HuH-7.5 (cell line): ENCODE measurements around the gene INHBB.

Experiments used
- DNase-seq: peaks from one replicate; pipeline ENCODE4 v3.0.0; 2011; ENCODE audit warnings: low spot score

INHBB gene

DNA sequence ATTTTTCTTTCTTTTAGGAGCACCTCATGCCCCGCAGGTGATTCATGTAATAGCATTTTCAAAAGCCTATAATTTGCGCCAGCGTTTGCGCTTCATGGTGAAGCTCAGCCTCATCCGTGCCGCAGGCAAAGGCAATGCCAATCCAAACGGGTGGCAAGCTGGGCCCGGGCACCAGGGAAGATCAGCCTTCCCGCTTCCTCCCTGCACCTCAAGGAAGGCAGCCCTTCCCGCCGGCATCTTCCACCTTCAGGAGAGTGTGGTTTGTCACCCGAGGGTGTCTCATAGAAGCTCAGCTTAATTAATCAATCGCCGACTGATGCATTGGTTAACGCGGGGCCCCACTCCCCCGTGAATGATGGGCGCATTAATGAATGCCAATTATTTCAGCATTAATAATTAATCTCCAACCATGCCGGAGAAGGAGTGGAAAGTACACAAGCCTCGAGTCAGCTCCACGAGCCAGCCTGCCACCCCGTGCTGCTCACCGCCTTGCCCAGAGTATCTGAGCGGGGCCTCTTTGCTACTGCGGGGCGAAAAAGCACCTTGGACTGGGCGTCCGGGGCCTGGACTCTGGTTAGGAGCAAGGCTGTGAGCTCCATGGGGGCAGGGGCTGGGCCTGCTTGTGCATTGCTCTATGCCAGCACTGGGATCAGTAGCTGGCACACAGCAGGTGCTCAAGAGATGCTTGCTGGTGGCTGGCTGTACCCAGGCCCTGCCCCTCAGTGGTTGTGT lies 13.0 kb downstream of the INHBB start:
- DNase-seq: no peak

- DNase-seq: no peak
These were observed 14.4 kb downstream of the INHBB start for GRCh38 chr2:120360307-120360855.

DNA sequence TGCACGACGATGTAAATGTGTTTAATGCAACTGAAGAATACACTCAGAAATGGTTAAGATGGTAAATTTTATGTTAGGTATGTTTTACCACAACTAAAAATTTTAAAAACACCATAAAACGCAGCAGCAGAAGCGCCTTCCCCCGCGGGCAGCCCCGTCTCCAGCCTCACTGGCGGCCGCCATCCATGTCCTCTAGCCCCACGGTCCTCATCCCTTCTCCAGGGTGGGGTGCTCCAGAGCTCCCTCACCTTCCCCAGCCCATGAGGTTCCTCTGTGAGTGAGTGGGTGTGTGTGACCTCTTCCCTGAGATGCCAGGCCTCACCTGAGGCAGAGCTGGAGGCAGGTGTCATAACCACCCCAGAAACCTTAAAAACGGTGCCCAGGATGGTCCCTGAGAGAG lies 17.0 kb downstream of the INHBB start:
- DNase-seq: no peak

DNA sequence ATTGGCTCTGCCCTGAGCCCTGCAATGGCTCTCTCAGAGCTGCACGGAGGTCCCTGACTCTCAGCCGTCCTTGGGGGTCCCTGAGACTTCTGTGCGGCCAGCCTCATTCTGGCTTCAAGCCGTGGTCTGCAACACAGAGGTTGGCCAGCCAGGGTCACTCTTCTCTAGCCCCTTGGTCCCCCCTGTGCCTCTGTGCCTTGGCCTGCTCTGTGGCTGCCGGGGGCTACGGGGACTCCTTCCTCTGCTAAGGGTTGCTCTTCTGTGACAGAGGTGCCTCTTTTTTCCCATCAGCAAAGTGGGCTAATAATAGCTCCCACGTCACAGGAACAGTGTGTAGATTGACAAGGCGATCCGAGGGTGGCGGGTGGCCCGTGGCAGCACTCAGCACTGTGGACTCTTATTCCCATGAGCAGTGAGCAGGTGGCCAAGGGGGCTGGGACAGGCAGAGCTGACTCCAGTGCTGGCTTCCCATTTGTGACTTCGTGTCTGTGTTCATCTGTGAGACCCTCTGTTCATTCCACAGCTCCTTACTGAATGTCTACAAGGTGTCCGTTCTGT lies 19.4 kb downstream of the INHBB start:
- DNase-seq: no peak

DNA sequence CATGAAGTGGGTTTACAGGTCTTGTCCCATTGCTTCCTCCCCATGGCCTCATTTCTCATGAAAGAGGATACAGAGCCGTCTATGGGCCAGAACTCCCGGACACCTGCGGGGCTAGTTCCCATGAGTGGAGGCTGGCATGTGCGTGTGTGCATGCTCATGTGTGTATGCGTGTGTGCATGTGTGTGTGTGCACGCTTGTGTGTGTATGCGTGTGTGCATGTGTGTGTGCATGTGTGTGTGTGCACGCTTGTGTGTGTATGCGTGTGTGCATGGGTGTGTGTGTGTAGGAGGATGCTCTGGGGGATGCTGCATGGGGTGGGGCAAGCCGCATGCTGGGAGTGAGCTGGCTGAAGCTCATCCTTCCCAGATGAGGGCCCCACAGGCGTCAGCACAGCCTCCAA lies 20.8 kb downstream of the INHBB start:
- DNase-seq: no peak

DNA sequence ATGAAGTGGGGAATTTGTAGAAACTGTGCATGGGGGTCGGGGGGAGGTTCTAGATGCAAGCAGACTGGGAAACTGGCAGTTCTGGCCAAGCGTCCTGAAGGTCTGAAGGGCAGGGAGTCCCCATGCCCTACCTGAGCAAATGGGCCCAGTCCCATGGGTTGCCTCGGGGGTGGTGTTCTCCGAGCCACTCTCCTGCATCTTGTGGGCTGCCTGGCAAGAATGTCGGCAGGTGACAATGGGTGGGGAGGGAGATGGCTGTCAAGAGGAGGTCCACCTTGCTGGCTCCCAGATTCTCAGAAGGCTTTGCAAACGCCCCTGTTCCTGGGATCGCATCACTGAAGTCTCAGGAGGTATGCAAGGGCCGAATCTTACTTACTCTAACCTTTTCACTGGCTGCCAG lies 21.3 kb downstream of the INHBB start:
- DNase-seq: no peak

DNA sequence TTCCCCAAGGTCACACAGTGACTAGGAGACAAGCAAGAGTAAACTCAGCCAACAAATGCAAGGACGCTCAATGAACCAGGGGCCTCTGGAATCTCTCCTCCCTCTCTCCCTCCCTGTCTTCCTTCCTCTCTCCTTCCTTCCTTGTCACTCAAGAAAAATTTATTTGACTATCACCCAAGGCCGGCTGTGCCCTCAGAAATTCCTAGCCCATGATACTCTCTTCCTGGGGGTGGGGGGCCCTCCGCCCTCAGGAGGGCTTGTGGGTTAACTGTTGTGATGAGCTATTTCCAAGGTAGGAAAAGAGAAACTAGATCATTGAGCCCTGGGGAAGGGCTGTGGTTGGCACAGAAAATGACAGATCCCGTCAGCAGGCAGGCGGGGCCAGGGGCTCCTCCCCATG lies 21.7 kb downstream of the INHBB start:
- DNase-seq: no peak

- DNase-seq: no peak
These were observed 22.1 kb downstream of the INHBB start for GRCh38 chr2:120368086-120368485.

- no peak for DNase-seq
These were observed 23.3 kb downstream of the INHBB start for GRCh38 chr2:120369250-120369649.

- no peak for DNase-seq
These were observed 26.2 kb downstream of the INHBB start for GRCh38 chr2:120371969-120372625.

DNA sequence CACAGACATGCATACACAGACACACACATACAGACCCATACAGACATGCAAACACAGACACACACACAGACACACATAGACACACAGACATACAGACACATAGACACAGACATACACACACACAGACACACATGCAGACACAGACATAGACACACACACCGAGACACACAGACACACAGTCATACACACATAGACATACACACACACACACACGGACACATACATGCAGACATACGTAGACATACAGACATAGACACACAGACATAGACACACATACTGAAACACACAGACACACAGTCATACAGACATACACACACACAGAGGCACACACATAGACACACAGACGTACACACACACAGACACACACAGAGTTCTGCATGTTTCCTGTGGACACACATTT lies 26.9 kb downstream of the INHBB start:
- DNase-seq: no peak

DNA sequence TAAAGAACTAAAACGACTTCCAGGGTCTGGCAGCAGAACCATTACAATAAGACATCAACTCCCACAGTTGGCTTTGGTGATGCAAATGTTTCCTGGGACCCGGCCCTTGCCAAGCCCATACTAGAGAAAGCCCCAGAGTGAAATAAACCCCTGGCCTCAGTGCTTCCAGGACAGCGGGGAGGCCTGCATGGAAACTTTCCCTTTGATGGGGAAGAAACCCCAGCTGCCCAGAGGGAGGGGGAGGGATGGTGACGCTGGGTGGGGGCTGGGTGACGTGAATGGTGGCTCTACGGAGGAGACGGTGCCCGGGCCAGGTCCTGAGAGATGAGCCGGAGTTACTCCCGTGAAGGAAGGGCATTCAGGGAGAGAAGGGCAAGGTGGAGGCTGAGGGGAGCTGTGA lies 27.5 kb downstream of the INHBB start:
- no peak for DNase-seq

GRCh38 chr2:120374821-120375220 lies 28.9 kb downstream of the INHBB start:
- DNase-seq: no peak

- DNase-seq: no peak
These were observed 29.5 kb downstream of the INHBB start for GRCh38 chr2:120375251-120376020.

DNA sequence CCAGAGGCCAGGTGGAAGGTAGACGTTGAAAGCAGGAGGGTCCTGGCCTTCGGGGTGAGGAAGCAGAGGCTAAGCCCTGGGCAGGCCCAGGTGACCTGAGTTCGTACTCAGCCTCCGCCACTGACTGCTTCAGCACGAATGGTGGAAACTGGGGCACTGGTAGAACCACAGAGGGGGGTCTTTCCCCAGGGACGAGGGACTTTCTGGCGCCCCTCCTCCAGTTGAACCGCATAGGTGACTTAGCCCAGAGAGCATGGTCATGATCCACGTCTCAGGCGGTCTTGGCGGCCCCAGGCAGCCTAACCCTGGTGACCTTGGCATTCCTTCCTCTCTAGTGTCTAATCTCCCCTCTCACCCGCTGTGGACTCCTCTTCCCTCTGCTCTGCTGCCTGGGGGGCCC lies 30.2 kb downstream of the INHBB start:
- no peak for DNase-seq

DNA sequence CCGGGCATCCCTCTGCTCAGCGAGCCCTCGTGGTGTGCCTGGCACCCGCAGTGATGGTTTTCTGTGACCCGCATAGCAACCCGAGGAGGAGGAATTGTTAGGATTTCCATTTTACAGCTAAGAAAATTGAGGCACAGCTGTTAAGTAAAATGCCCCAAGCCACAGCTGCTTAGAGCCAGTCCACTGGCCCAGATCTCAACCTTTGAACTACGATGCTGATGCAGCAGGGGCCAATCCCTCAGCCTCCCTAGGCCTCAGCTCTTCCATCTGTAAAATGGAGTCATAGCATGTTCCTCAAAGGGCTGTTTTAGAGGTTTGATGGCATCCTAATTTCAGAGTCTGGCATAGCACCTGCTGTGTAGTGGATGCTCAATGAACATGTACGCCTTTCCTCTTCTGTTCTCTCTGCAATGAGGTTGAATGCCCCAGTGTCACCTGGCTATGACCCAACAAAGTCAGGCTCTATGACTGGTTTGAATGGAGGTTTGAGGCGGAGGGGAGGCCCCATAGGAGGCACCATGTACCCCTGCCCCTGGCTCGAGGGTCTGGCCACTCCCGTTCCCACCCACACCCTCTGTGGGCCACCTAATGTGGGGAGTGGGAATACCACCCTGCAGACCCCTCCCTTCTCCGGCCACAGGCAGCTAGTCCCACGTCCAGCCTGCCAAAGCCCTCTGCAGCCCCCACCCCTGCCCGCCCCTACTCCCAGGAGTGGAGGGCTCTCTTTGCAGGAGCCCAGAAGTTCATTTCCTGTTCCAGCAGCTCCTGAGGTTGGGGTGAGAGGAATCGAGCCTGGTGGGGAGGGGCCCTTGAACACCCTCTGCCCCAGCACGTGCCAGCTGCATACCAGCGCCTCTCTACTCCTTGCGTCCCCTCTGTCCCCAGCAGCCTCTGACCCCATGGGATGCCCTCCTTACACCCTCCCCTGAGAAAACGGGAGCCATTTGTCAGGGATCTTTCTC lies 31.0 kb downstream of the INHBB start:
- no peak for DNase-seq

DNA sequence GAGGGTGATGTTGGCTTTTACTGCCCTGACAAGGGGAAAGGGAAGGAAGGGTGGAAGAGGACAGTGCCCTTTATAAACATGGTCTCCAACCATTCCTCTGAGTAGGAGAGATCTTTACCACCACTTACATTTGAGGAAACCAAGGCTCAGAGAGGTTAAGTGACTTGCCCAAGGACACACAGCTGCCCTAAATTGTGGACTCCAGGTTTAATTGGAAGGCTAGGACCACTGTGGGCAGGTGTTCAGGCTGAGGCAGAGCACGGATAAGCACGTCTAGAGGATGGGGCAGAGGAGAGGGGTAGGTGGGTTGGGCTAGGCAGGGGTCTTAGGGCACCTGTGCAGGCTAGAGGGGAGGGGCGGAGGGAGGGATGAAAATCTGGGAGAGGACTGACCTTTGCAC lies 32.7 kb downstream of the INHBB start:
- DNase-seq: no peak

DNA sequence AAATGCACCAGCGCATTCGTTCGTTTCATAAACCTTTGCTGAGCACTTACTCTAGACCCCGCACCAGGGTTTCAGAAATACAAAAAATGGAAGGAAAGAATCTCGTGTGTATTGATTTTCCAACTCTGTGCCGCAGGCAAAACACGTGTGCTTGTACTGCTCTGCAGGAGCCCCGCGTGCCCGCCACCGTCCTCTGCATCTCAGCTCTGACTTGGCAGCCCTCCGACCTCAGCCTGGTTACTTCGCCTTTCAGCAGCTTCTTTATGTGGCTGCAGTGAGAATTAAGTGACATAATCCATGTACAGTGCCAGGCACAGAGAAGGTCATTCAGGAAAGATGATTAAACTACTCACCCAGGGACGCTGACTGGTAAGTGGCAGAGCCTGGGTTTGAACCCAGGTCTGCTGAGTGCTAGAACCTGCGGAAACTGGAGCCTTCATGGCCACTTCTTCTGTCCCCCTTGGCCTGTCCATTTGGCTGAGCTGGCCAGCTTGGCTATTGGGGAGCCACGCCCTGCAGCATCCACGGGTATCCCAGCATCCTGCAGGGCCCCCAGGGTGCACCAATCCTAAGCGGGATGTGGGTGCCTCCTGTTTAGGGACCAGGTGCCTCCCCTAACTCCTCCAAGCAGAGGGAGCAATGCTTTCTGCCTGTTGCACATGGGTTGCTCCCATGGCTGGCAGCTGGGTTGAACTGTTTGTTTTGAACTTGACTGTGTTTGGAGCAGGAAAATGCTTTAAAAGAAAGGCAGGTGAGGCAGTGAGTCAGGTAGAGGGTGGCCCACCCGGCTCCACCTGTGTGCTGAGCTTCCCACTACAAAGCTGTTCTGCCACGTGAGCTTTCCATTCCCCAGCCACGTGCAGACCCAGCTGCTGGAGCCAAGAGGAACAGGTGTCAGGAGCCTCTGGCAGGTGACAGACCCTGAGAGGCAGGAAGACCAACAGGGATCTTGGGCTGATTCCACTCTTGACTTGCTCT lies 34.3 kb downstream of the INHBB start:
- no peak for DNase-seq

DNA sequence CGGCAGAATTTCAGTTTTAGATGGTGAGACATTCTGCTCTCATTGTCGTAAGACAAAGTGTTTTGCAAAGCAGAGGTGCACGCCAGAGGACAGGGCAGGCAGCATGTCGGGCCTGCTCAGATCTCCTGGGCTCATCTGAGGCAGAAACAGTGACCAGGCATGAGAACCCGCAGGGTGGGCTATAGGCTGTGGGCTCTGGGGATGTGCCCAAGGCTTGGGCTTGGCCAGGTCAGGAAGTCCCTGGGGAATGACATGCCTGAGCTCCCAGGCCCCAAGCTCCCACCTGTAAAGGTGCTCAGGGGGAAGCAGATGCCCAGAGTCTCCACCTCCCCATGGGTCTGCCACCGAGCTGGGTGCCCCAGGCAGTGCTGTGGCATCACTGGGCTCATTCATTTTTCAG lies 35.3 kb downstream of the INHBB start:
- DNase-seq: no peak

DNA sequence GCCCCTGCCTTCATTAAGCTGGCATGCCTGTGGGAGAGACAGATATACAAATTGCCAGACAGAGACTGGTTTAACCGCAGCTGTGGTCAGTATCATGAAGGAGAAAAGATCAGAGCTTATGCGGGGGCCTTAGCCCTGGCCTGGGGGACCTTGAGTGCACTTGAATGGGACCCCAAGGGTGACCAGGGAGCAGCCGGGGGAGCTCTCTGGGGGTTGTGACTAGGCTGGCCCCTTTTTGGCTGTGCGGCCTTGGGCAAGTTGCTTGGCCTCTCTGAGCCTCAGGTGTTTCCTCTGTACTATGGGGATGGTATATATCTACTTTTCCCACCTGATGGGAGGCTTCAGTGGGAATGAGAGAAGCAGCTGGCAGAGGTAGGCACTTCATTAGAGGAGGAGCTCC lies 35.7 kb downstream of the INHBB start:
- no peak for DNase-seq
